Measurements from ENCODE around the gene ZMIZ1. TPM values are rescaled to one million over a fixed set of nuclear protein-coding genes. Genes with fewer than 3 reads are reported as not detected.

The ZMIZ1 gene
- total and polyA plus RNA-seq, 2 experiments from 2014 or later, result 9.2 to 30.9 TPM

DNA sequence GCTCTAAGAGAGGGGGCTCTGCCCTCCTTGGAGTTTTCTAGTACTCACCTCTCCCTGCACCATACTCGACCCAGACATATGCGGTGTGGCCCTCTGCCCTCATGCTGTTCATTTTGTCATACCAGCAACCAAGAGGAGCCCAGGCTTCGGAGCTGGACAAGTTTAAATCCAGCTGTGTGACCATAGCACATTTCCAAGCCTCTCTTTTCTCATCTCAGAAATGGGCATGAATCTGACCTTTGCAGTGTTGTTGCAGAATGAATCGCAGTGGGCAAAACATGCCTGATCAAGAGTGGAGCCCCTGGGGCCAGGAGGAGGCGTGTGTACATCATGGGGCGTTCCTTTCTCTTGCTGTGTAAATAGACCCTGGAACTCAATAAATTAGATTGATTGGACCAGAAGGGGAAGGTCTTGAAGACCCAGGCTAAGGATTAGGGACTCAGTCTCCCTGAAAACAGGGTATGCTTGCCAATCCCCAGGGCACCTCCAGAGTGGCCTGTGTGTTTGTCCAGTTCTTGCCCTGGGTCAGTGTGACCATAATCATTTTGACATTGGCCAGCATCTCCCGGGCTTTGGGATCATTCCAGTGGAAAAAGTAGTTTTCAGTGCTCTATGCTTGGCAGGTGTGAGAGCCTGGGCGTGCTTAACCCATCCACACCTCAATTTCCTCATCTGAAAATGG lies 59.6 kb downstream of the ZMIZ1 start (continued):
- TF ChIP-seq, protein P1, sequence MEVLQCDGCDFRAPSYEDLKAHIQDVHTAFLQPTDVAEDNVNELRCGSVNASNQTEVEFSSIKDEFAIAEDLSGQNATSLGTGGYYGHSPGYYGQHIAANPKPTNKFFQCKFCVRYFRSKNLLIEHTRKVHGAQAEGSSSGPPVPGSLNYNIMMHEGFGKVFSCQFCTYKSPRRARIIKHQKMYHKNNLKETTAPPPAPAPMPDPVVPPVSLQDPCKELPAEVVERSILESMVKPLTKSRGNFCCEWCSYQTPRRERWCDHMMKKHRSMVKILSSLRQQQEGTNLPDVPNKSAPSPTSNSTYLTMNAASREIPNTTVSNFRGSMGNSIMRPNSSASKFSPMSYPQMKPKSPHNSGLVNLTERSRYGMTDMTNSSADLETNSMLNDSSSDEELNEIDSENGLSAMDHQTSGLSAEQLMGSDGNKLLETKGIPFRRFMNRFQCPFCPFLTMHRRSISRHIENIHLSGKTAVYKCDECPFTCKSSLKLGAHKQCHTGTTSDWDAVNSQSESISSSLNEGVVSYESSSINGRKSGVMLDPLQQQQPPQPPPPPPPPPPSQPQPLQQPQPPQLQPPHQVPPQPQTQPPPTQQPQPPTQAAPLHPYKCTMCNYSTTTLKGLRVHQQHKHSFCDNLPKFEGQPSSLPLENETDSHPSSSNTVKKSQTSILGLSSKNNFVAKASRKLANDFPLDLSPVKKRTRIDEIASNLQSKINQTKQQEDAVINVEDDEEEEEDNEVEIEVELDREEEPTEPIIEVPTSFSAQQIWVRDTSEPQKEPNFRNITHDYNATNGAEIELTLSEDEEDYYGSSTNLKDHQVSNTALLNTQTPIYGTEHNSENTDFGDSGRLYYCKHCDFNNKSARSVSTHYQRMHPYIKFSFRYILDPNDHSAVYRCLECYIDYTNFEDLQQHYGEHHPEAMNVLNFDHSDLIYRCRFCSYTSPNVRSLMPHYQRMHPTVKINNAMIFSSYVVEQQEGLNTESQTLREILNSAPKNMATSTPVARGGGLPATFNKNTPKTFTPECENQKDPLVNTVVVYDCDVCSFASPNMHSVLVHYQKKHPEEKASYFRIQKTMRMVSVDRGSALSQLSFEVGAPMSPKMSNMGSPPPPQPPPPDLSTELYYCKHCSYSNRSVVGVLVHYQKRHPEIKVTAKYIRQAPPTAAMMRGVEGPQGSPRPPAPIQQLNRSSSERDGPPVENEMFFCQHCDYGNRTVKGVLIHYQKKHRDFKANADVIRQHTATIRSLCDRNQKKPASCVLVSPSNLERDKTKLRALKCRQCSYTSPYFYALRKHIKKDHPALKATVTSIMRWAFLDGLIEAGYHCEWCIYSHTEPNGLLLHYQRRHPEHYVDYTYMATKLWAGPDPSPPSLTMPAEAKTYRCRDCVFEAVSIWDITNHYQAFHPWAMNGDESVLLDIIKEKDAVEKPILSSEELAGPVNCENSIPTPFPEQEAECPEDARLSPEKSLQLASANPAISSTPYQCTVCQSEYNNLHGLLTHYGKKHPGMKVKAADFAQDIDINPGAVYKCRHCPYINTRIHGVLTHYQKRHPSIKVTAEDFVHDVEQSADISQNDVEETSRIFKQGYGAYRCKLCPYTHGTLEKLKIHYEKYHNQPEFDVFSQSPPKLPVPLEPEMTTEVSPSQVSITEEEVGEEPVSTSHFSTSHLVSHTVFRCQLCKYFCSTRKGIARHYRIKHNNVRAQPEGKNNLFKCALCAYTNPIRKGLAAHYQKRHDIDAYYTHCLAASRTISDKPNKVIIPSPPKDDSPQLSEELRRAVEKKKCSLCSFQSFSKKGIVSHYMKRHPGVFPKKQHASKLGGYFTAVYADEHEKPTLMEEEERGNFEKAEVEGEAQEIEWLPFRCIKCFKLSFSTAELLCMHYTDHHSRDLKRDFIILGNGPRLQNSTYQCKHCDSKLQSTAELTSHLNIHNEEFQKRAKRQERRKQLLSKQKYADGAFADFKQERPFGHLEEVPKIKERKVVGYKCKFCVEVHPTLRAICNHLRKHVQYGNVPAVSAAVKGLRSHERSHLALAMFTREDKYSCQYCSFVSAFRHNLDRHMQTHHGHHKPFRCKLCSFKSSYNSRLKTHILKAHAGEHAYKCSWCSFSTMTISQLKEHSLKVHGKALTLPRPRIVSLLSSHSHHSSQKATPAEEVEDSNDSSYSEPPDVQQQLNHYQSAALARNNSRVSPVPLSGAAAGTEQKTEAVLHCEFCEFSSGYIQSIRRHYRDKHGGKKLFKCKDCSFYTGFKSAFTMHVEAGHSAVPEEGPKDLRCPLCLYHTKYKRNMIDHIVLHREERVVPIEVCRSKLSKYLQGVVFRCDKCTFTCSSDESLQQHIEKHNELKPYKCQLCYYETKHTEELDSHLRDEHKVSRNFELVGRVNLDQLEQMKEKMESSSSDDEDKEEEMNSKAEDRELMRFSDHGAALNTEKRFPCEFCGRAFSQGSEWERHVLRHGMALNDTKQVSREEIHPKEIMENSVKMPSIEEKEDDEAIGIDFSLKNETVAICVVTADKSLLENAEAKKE (CRISPR knock-in tag; IDR thresholded peaks at IDR 0.05), result no peak
- no peak for TF ChIP-seq CREB1 (CRISPR knock-in tag; IDR thresholded peaks at IDR 0.05; ENCODE audit: low read depth)
- no peak for TF ChIP-seq EZH2 (IDR thresholded peaks at IDR 0.05; ENCODE audit: low read depth, unreplicated experiment)
- TF ChIP-seq STAT1 (IDR thresholded peaks at IDR 0.05; ENCODE audit: unreplicated experiment), result no peak
- TF ChIP-seq ZNF114 (CRISPR knock-in tag; IDR thresholded peaks at IDR 0.05), result no peak
- TF ChIP-seq POLR2AphosphoS5 (IDR thresholded peaks at IDR 0.05; ENCODE audit: low read depth), result no peak
- TF ChIP-seq, protein P2, sequence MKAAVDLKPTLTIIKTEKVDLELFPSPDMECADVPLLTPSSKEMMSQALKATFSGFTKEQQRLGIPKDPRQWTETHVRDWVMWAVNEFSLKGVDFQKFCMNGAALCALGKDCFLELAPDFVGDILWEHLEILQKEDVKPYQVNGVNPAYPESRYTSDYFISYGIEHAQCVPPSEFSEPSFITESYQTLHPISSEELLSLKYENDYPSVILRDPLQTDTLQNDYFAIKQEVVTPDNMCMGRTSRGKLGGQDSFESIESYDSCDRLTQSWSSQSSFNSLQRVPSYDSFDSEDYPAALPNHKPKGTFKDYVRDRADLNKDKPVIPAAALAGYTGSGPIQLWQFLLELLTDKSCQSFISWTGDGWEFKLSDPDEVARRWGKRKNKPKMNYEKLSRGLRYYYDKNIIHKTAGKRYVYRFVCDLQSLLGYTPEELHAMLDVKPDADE (IDR thresholded peaks at IDR 0.05), result no peak
- no peak for TF ChIP-seq NANOG (IDR thresholded peaks at IDR 0.05; ENCODE audit: borderline replicate concordance)

DNA sequence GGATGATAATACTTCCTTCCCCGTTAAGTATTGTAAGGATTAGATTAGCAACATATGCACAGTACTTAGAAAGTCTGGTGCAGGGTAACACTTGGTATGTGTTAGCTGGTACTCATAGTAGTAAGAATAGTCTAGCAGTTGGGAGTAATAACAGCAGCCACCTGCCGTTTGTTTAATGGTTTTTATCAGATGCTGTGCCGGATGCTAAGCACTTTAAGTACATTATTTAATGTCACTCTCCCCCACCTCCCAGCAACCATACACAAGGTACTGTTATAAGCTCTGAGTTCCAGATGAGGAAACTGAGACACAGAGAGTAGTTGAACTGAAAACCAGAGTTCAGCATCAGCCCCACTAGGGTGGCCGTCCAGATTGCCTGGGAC lies 60.1 kb downstream of the ZMIZ1 start:
- Histone ChIP-seq H4K20me1 (replicated peaks; ENCODE audit: insufficient read depth) (no peaks in the 10 kb centered on the region; the same call in 1 of the 2 replicates), H3F3A (replicated peaks; ENCODE audit: low read depth) (no peaks in the 10 kb centered on the region), H3K9me2 (ENCODE audit: insufficient read depth) (no peaks in the 10 kb centered on the region), H3K27me3 (ENCODE audit: insufficient read depth) (no peaks in the 10 kb centered on the region), H3K4me1 (ENCODE audit: insufficient read depth) (peaks cover 69% of the 10 kb centered on the region), H2AFZ (no peak overlapping the region), H3K36me3 (ENCODE audit: insufficient read depth) (no peaks in the 10 kb centered on the region), H3K4me3 (no peak overlapping the region), H3K4me2 (peak overlapping the region; percentile 34), H3K27ac (ENCODE audit: low read depth) (peak overlapping the region; percentile 21; the same call in 1 of the 2 replicates), H3K79me2 (replicated peaks; ENCODE audit: insufficient read depth) (peaks cover 10% of the 10 kb centered on the region)
- Mint-ChIP-seq H3K36me3 (ENCODE audit: low read depth) (0 out of 3 replicates have a peak, but pooled peaks cover 3% of the 10 kb centered on the region), H3K9me3 (no peaks in the 10 kb centered on the region), H3K4me3 (0 out of 3 replicates have a peak overlapping the region, but pooled peaks have one; percentile 42), H3K27me3 (ENCODE audit: insufficient read depth, low read depth, poor library complexity) (peaks cover 31% of the 10 kb centered on the region), H3K4me1 (peaks cover 77% of the 10 kb centered on the region), H3K27ac (peak overlapping the region; percentile 87)
- DNase-seq (ENCODE audit: low spot score), result no peak
- ATAC-seq, result no peak
- TF ChIP-seq, protein P3, sequence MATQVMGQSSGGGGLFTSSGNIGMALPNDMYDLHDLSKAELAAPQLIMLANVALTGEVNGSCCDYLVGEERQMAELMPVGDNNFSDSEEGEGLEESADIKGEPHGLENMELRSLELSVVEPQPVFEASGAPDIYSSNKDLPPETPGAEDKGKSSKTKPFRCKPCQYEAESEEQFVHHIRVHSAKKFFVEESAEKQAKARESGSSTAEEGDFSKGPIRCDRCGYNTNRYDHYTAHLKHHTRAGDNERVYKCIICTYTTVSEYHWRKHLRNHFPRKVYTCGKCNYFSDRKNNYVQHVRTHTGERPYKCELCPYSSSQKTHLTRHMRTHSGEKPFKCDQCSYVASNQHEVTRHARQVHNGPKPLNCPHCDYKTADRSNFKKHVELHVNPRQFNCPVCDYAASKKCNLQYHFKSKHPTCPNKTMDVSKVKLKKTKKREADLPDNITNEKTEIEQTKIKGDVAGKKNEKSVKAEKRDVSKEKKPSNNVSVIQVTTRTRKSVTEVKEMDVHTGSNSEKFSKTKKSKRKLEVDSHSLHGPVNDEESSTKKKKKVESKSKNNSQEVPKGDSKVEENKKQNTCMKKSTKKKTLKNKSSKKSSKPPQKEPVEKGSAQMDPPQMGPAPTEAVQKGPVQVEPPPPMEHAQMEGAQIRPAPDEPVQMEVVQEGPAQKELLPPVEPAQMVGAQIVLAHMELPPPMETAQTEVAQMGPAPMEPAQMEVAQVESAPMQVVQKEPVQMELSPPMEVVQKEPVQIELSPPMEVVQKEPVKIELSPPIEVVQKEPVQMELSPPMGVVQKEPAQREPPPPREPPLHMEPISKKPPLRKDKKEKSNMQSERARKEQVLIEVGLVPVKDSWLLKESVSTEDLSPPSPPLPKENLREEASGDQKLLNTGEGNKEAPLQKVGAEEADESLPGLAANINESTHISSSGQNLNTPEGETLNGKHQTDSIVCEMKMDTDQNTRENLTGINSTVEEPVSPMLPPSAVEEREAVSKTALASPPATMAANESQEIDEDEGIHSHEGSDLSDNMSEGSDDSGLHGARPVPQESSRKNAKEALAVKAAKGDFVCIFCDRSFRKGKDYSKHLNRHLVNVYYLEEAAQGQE (IDR thresholded peaks at IDR 0.05; ENCODE audit: unreplicated experiment), result no peak
- no peak for TF ChIP-seq CREB1 (CRISPR knock-in tag; IDR thresholded peaks at IDR 0.05; ENCODE audit: low read depth)
- TF ChIP-seq EZH2 (IDR thresholded peaks at IDR 0.05; ENCODE audit: low read depth, unreplicated experiment), result no peak
- TF ChIP-seq EZH2phosphoT487 (IDR thresholded peaks at IDR 0.05; ENCODE audit: unreplicated experiment), result no peak
- no peak for TF ChIP-seq ZNF114 (CRISPR knock-in tag; IDR thresholded peaks at IDR 0.05)

All from GM23338 (cell line).